ENCODE data around the gene TMEM258.

GRCh38 chr11:61828379-61828628 lies 35.9 kb upstream of the TMEM258 start:
- TF ChIP-seq POLR2AphosphoS5 (IDR thresholded peaks at IDR 0.05; ENCODE audit: low read depth, low read length) (peak; percentile 31; the same call in 1 of the 2 replicates), POLR2A (IDR thresholded peaks at IDR 0.05; ENCODE audit: low read depth, low read length) (no peak), TAF1 (IDR thresholded peaks at IDR 0.05; ENCODE audit: borderline replicate concordance, low read depth, low read length) (no peak)
